HL-60 (cell line): ENCODE data around the gene RASSF1.

Source experiments
- DNase-seq, 2 experiments: peaks; one replicate each; pipeline ENCODE4 v3.0.0-alpha.2; 2010 to 2020; ENCODE audit warnings: low read depth in 1 of 2, low spot score in 1 of 2
- H3K27ac ChIP-seq: fragments of 250-450 bp; sonication (Bioruptor Pico); replicated peaks from 2 replicates; pipeline ENCODE4 v1.5.1; 2020; ENCODE audit warnings: mild to moderate bottlenecking, moderate library complexity
- H3K27me3 ChIP-seq: fragments of 250-450 bp; sonication (Bioruptor Pico); 2 replicates; pipeline ENCODE4 v1.5.1; 2021; ENCODE audit warnings: mild to moderate bottlenecking, moderate library complexity; ENCODE audit not compliant: insufficient read depth, poor library complexity, severe bottlenecking
- H3K4me3 ChIP-seq: replicated peaks from 2 replicates; pipeline ENCODE4 v1.5.1; 2011; ENCODE audit warnings: mild to moderate bottlenecking, control low read depth, low read length; ENCODE audit not compliant: insufficient read depth
- CTCF ChIP-seq: IDR thresholded peaks from one replicate; pipeline ENCODE4 v1.5.1; 2011; ENCODE audit warnings: low read length, control low read depth, inconsistent platforms; ENCODE audit not compliant: insufficient read depth
- GABPA ChIP-seq: IDR thresholded peaks from 2 replicates; pipeline ENCODE4 v1.6.1; 2012; ENCODE audit warnings: low read depth
- POLR2AphosphoS5 ChIP-seq: IDR thresholded peaks from 2 replicates; pipeline ENCODE4 v1.6.1; 2012; ENCODE audit warnings: low read depth
- SPI1 ChIP-seq: IDR thresholded peaks from 2 replicates; pipeline ENCODE4 v1.6.1; 2012; ENCODE audit warnings: low read depth, mild to moderate bottlenecking, borderline replicate concordance
- TF ChIP-seq, protein P1 (sequence below): IDR thresholded peaks from 2 replicates; pipeline ENCODE4 v1.6.1; 2012; ENCODE audit warnings: low read depth; ENCODE audit not compliant: insufficient replicate concordance

RASSF1 gene

DNA sequence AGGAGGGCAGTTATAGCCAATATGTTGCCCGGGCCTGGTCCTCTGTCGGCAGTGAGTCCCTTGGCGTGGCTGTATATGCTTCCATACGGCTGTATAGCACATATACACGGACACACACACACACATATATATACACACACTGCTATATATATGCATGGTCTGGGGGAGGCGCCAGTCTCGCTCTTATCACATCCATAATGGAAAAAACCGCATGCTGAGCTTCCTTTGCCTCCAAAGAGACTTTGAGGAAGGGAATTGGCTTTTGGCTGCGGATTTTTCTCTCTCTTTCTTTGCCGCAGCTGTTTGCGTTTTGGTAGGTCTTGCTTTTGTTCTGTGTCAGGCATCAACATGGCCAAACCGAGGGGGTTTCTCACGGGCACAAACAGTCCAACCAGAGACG lies 30.0 kb upstream of the RASSF1 start:
- DNase-seq, result peak in 1 of 2 experiments; percentile 36
- Histone ChIP-seq H3K27ac (no peak overlapping the region), H3K27me3 (peaks cover 2% of the 10 kb centered on the region), H3K4me3 (no peak overlapping the region)
- TF ChIP-seq GABPA (no peak), CTCF (peak; percentile 15)

- H3K27me3 ChIP-seq, result peaks cover 4% of the 10 kb centered on the region
These were observed 28.5 kb upstream of the RASSF1 start for GRCh38 chr3:50369012-50369670.

GRCh38 chr3:50365842-50366220 lies 25.2 kb upstream of the RASSF1 start:
- H3K27me3 ChIP-seq, result peaks cover 4% of the 10 kb centered on the region
- no peak overlapping the region for H3K27ac ChIP-seq
- H3K4me3 ChIP-seq, result no peak overlapping the region
- no peak for DNase-seq
- TF ChIP-seq CTCF (no peak), SPI1 (no peak), POLR2AphosphoS5 (no peak), GABPA (no peak)
- TF ChIP-seq, protein P1, sequence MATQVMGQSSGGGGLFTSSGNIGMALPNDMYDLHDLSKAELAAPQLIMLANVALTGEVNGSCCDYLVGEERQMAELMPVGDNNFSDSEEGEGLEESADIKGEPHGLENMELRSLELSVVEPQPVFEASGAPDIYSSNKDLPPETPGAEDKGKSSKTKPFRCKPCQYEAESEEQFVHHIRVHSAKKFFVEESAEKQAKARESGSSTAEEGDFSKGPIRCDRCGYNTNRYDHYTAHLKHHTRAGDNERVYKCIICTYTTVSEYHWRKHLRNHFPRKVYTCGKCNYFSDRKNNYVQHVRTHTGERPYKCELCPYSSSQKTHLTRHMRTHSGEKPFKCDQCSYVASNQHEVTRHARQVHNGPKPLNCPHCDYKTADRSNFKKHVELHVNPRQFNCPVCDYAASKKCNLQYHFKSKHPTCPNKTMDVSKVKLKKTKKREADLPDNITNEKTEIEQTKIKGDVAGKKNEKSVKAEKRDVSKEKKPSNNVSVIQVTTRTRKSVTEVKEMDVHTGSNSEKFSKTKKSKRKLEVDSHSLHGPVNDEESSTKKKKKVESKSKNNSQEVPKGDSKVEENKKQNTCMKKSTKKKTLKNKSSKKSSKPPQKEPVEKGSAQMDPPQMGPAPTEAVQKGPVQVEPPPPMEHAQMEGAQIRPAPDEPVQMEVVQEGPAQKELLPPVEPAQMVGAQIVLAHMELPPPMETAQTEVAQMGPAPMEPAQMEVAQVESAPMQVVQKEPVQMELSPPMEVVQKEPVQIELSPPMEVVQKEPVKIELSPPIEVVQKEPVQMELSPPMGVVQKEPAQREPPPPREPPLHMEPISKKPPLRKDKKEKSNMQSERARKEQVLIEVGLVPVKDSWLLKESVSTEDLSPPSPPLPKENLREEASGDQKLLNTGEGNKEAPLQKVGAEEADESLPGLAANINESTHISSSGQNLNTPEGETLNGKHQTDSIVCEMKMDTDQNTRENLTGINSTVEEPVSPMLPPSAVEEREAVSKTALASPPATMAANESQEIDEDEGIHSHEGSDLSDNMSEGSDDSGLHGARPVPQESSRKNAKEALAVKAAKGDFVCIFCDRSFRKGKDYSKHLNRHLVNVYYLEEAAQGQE, result no peak

More at GRCh38 chr3:50369012-50369670, 28.5 kb upstream of the RASSF1 start:
- DNase-seq, result no peak
- H3K4me3 ChIP-seq, result no peak overlapping the region
- TF ChIP-seq, protein P1, result no peak
- TF ChIP-seq GABPA (no peak), SPI1 (no peak), POLR2AphosphoS5 (no peak), CTCF (no peak)
- no peak overlapping the region for H3K27ac ChIP-seq
